ENCODE results near the gene KANSL1.

- TF ChIP-seq, protein P1, sequence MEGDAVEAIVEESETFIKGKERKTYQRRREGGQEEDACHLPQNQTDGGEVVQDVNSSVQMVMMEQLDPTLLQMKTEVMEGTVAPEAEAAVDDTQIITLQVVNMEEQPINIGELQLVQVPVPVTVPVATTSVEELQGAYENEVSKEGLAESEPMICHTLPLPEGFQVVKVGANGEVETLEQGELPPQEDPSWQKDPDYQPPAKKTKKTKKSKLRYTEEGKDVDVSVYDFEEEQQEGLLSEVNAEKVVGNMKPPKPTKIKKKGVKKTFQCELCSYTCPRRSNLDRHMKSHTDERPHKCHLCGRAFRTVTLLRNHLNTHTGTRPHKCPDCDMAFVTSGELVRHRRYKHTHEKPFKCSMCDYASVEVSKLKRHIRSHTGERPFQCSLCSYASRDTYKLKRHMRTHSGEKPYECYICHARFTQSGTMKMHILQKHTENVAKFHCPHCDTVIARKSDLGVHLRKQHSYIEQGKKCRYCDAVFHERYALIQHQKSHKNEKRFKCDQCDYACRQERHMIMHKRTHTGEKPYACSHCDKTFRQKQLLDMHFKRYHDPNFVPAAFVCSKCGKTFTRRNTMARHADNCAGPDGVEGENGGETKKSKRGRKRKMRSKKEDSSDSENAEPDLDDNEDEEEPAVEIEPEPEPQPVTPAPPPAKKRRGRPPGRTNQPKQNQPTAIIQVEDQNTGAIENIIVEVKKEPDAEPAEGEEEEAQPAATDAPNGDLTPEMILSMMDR (IDR thresholded peaks at IDR 0.05) = no peak
- no peak for TF ChIP-seq POLR2A (IDR thresholded peaks at IDR 0.05)
- TF ChIP-seq EP300 (IDR thresholded peaks at IDR 0.05) = no peak
Observed at GRCh38 chr17:46157443-46158062, 35.7 kb downstream of the KANSL1 start.
